Parathyroid adenoma (tissue), 2 donors: ENCODE data around the gene CDSN.
A peak's percentile ranks its signal among the peaks of the same experiment; 100 is the strongest.
"Not testable (repeated sequence)": the region's sequence is repeated elsewhere in the genome, so short reads cannot be mapped to it uniquely, and the experiment has no call there.

Experiments
- H2AFZ ChIP-seq: fragments of 300-600 bp; sonication (generic); one replicate; pipeline ENCODE4 v1.7.0; 2017; ENCODE audit warnings: antibody characterized with exemption, mild to moderate bottlenecking
- H3K27ac ChIP-seq: fragments of 300-600 bp; sonication (generic); one replicate; pipeline ENCODE4 v1.7.0; 2017
- H3K27me3 ChIP-seq: fragments of 300-600 bp; sonication (generic); one replicate; pipeline ENCODE4 v1.7.0; 2017; ENCODE audit warnings: low read length; ENCODE audit not compliant: control insufficient read depth, insufficient read depth
- H3K36me3 ChIP-seq: fragments of 300-600 bp; sonication (generic); one replicate; pipeline ENCODE4 v1.7.0; 2017; ENCODE audit warnings: low read length; ENCODE audit not compliant: control insufficient read depth, insufficient read depth
- H3K4me1 ChIP-seq: fragments of 300-600 bp; sonication (generic); one replicate; pipeline ENCODE4 v1.7.0; 2017; ENCODE audit warnings: control low read depth
- H3K4me2 ChIP-seq: fragments of 300-600 bp; sonication (generic); one replicate; pipeline ENCODE4 v1.7.0; 2017; ENCODE audit warnings: low read length
- H3K4me3 ChIP-seq: fragments of 300-600 bp; sonication (generic); one replicate; pipeline ENCODE4 v1.7.0; 2017; ENCODE audit warnings: low read depth, low read length
- H3K79me2 ChIP-seq: fragments of 300-600 bp; sonication (generic); one replicate; pipeline ENCODE4 v1.7.0; 2017; ENCODE audit warnings: control low read depth
- H3K9ac ChIP-seq: fragments of 300-600 bp; sonication (generic); one replicate; pipeline ENCODE4 v1.7.0; 2017; ENCODE audit warnings: mild to moderate bottlenecking
- H3K9me3 ChIP-seq: fragments of 300-600 bp; sonication (generic); one replicate; pipeline ENCODE4 v1.7.0; 2017; ENCODE audit warnings: low read length; ENCODE audit not compliant: control insufficient read depth
- CTCF ChIP-seq: fragments of 300-600 bp; sonication (generic); IDR thresholded peaks from one replicate; pipeline ENCODE4 v1.7.0; 2017; ENCODE audit warnings: antibody characterized with exemption, mild to moderate bottlenecking
- donor health status: primary hyperparathyroidism.

CDSN gene

GRCh38 chr6:31120151-31120915 is at the start of gene CDSN:
CDSN (minus strand) TSS chr6:31120446; CDS start chr6:31120419, 27 bp downstream.
- H3K9me3 ChIP-seq, result no peaks in the 10 kb centered on the region
- peak within 1 kb of the TSS; percentile 65 for H2AFZ ChIP-seq
- H3K4me2 ChIP-seq, result peak within 1 kb of the TSS; percentile 95
- no peaks in the 10 kb centered on the region for H3K27me3 ChIP-seq
- H3K9ac ChIP-seq, result peak within 1 kb of the TSS; percentile 38
- H3K4me1 ChIP-seq, result peaks cover 44% of the 10 kb centered on the region
- TF ChIP-seq CTCF, result no peak
- H3K79me2 ChIP-seq, result peaks cover 8% of the 10 kb centered on the region
- H3K27ac ChIP-seq, result peak within 1 kb of the TSS; percentile 91
- H3K4me3 ChIP-seq, result peak within 1 kb of the TSS; percentile 95
- no peaks in the 10 kb centered on the region for H3K36me3 ChIP-seq

GRCh38 chr6:31169123-31169857 is 49.0 kb upstream of the CDSN start:
- H3K4me3 ChIP-seq, result no peak overlapping the region
- H3K27me3 ChIP-seq, result no peaks in the 10 kb centered on the region
- no peak overlapping the region for H3K4me2 ChIP-seq
- H3K9ac ChIP-seq, result no peak overlapping the region
- TF ChIP-seq CTCF, result no peak
- no peaks in the 10 kb centered on the region for H3K36me3 ChIP-seq
- no peaks in the 10 kb centered on the region for H3K9me3 ChIP-seq
- H3K27ac ChIP-seq, result no peak overlapping the region
- H3K79me2 ChIP-seq, result no peaks in the 10 kb centered on the region
- H2AFZ ChIP-seq, result no peak overlapping the region
- H3K4me1 ChIP-seq, result no peaks in the 10 kb centered on the region

DNA sequence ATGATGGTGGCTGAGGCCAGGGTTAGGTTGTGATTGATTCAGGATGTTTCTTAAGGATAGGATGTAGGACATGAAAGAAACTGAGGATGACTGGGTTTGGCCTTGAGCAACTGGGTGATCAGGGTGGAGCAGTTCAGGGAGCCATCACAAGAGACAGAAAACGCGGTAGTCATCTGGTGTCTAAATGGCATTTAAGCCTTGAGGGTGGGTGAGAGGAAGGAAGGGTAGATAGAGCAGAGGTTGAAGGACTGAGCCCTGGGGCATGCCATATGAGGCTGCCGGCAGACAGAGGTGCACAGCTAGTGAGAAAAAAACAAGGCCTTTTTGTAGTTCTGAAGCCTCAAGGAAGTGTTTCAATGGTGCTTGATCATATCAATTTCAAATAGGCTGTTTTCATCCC is 48.4 kb upstream of the CDSN start:
- no peaks in the 10 kb centered on the region for H3K36me3 ChIP-seq
- no peaks in the 10 kb centered on the region for H3K9me3 ChIP-seq
- H3K27ac ChIP-seq, result no peak overlapping the region
- no peak overlapping the region for H3K4me3 ChIP-seq
- TF ChIP-seq CTCF, result no peak
- H3K4me2 ChIP-seq, result no peak overlapping the region
- no peak overlapping the region for H3K9ac ChIP-seq
- H2AFZ ChIP-seq, result no peak overlapping the region
- H3K4me1 ChIP-seq, result peaks cover 4% of the 10 kb centered on the region
- H3K79me2 ChIP-seq, result no peaks in the 10 kb centered on the region
- H3K27me3 ChIP-seq, result no peaks in the 10 kb centered on the region

DNA sequence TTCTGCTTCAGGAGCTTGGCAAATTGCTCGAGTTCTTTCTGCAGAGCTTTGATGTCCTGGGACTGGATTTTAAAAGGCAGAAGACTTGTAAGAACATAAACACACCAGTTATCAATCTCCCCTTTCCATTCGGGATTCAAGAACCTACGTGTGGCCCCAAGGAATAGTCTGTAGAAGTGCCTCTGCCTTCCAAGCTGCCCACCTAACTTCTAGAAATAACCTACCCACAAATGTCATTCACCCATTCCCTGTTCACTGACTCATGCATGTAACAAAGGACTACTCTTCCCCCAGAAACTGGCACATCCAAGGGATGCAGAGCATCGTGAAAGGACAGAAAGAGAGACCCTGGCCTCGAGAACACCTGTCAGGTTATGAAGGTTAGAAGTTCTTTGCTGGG is 45.7 kb upstream of the CDSN start:
- no peak overlapping the region for H3K4me2 ChIP-seq
- H3K79me2 ChIP-seq, result no peaks in the 10 kb centered on the region
- H3K36me3 ChIP-seq, result no peaks in the 10 kb centered on the region
- H3K9ac ChIP-seq, result no peak overlapping the region
- no peak overlapping the region for H3K27ac ChIP-seq
- no peak overlapping the region for H3K4me3 ChIP-seq
- TF ChIP-seq CTCF, result no peak
- H3K27me3 ChIP-seq, result no peaks in the 10 kb centered on the region
- H2AFZ ChIP-seq, result no peak overlapping the region
- H3K9me3 ChIP-seq, result no peaks in the 10 kb centered on the region
- H3K4me1 ChIP-seq, result peaks cover 4% of the 10 kb centered on the region

DNA sequence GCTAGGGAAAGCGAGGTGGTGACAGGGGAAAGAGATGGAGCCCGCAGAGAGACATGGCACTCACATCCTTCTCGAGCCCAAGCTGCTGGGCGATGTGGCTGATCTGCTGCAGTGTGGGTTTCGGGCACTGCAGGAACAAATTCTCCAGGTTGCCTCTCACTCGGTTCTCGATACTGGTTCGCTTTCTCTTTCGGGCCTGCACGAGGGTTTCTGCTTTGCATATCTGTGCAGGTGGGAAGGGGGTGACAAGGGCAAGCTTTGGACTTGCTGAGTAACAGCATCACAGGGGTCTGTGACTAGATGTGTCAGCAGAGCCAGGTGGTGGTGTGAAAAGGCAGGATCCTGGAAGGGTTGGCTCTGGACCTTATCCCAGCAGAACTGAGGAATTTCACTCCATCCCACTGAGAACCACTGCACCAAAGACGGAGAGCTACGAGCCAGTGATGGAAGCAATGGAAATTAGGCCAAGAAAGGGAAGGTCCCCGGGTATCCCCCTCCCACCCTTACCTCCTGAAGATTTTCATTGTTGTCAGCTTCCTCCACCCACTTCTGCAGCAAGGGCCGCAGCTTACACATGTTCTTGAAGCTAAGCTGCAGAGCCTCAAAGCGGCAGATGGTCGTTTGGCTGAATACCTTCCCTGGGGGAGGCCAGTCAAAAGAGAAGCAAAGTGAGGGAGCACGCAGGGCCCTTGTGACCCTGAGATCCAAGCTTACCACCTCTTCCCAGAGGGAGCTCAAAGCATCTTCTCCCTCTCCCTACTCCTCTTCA is 45.0 kb upstream of the CDSN start:
- not testable (repeated sequence) for H3K9me3 ChIP-seq, H3K27ac ChIP-seq, H3K9ac ChIP-seq, H3K4me2 ChIP-seq, H3K79me2 ChIP-seq, H3K4me3 ChIP-seq, H3K4me1 ChIP-seq, H3K36me3 ChIP-seq, H3K27me3 ChIP-seq, H2AFZ ChIP-seq

DNA sequence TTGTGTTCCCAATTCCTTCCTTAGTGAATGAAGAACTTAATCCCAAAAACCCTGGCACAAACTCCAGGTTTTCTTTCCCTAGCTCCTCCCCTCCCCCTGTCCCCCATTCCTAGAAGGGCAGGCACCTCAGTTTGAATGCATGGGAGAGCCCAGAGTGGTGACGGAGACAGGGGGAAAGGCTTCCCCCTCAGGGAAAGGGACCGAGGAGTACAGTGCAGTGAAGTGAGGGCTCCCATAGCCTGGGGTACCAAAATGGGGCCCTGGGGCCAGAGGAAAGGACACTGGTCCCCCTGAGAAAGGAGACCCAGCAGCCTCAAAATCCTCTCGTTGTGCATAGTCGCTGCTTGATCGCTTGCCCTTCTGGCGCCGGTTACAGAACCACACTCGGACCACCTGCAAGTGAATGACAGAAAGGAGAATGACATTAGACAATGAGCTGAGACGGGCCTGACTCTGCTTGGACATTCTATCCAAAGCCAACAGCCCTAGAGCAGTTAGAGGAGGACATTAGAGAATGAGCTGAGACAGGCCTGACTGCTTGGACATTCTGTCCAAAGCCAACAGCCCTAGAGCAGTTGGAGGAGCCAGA is 44.3 kb upstream of the CDSN start:
- not testable (repeated sequence) for H3K27ac ChIP-seq, H3K27me3 ChIP-seq, H3K79me2 ChIP-seq, H3K36me3 ChIP-seq, H3K9me3 ChIP-seq, H3K4me1 ChIP-seq, H2AFZ ChIP-seq, H3K9ac ChIP-seq, H3K4me2 ChIP-seq, H3K4me3 ChIP-seq
